Fibroblast of lung (primary cell): ENCODE results near the gene ARMC5. TPM values are rescaled to one million over a fixed set of nuclear protein-coding genes. Genes with fewer than 3 reads are reported as not detected.

Source experiments
- DNase-seq, 2 donors: peaks; one replicate each; pipeline versions ENCODE4 v3.0.0 to v3.0.0-alpha.2; 2010; ENCODE audit warnings: low read depth in 2 of 2
- H2AFZ ChIP-seq: 2 replicates; pipeline ENCODE4 v1.5.1; 2012; ENCODE audit warnings: low read length, control low read depth, inconsistent platforms
- H3K27ac ChIP-seq: 2 replicates; pipeline ENCODE4 v1.5.1; 2011; ENCODE audit warnings: low read length, control low read depth; ENCODE audit not compliant: insufficient read depth
- H3K27me3 ChIP-seq: 2 replicates; pipeline ENCODE4 v1.5.1; 2011; ENCODE audit warnings: mild to moderate bottlenecking, low read length; ENCODE audit not compliant: control insufficient read depth, insufficient read depth
- H3K36me3 ChIP-seq: 2 replicates; pipeline ENCODE4 v1.5.1; 2011; ENCODE audit warnings: low read length; ENCODE audit not compliant: control insufficient read depth, insufficient read depth
- H3K4me1 ChIP-seq: 2 replicates; pipeline ENCODE4 v1.5.1; 2011; ENCODE audit warnings: low read length; ENCODE audit not compliant: control insufficient read depth, insufficient read depth; ENCODE audit errors: extremely low read depth
- H3K4me2 ChIP-seq: 2 replicates; pipeline ENCODE4 v1.5.1; 2011; ENCODE audit warnings: low read length, control low read depth; ENCODE audit not compliant: insufficient read depth; ENCODE audit errors: extremely low read depth
- H3K4me3 ChIP-seq, 4 experiments: fragments of 200-600 bp in 1 of 4; sonication (generic) in 1 of 4; replicated peaks in 1 of 4; 2 replicates each; pipeline ENCODE4 v1.5.1; 2011 to 2016; ENCODE audit warnings: low read length in 4 of 4, low read depth in 3 of 4, mild to moderate bottlenecking in 3 of 4, control low read depth in 2 of 4, inconsistent platforms in 1 of 4, mixed read lengths in 1 of 4; ENCODE audit not compliant: insufficient read depth in 1 of 4; ENCODE audit errors: control extremely low read depth in 1 of 4
- H3K79me2 ChIP-seq: 2 replicates; pipeline ENCODE4 v1.5.1; 2012; ENCODE audit warnings: mild to moderate bottlenecking, low read length, inconsistent platforms; ENCODE audit not compliant: control insufficient read depth, insufficient read depth
- H3K9ac ChIP-seq: 2 replicates; pipeline ENCODE4 v1.5.1; 2011; ENCODE audit warnings: mild to moderate bottlenecking, low read length, control low read depth; ENCODE audit not compliant: insufficient read depth
- H3K9me3 ChIP-seq: 2 replicates; pipeline ENCODE4 v1.5.1; 2012; ENCODE audit warnings: low read depth, low read length; ENCODE audit not compliant: control insufficient read depth, insufficient read depth
- H4K20me1 ChIP-seq: 2 replicates; pipeline ENCODE4 v1.5.1; 2011; ENCODE audit warnings: low read length; ENCODE audit not compliant: control insufficient read depth, insufficient read depth; ENCODE audit errors: extremely low read depth
- EZH2 ChIP-seq: IDR thresholded peaks from 2 replicates; pipeline ENCODE4 v1.5.1; 2012; ENCODE audit warnings: low read length, control low read depth, mild to moderate bottlenecking; ENCODE audit errors: missing control alignments
- polyA plus RNA-seq, 2 donors: library from polyadenylated mRNA; depleted of rRNA in 1 of 2; stranded (reverse) in 1 of 2; unstranded in 1 of 2; fragments of >200 nt; gene quantifications; 2 replicates each; pipeline ENCODE4 v1.2.1, GENCODE V29; 2011 to 2012; ENCODE audit warnings: missing spikeins in 1 of 2
- total RNA-seq: library from RNA; depleted of rRNA; stranded (reverse); fragments of >200 nt; gene quantifications from 2 replicates; pipeline ENCODE4 v1.2.1, GENCODE V29; 2014
- TF ChIP-seq, protein P1 (sequence below), 2 donors: IDR thresholded peaks in 1 of 2; conservative IDR thresholded peaks in 1 of 2; 1 replicate in 1 of 2; 2 replicates in 1 of 2; pipeline ENCODE4 v1.5.1; 2011 to 2012; ENCODE audit warnings: low read length in 2 of 2, control low read depth in 1 of 2, inconsistent platforms in 1 of 2, low read depth in 1 of 2, mild to moderate bottlenecking in 1 of 2

The ARMC5 gene
- total and polyA plus RNA-seq, 2 donors (not counting 1 experiment from before 2014, with no cell fraction given), result 1.7 to 5.6 TPM

DNA sequence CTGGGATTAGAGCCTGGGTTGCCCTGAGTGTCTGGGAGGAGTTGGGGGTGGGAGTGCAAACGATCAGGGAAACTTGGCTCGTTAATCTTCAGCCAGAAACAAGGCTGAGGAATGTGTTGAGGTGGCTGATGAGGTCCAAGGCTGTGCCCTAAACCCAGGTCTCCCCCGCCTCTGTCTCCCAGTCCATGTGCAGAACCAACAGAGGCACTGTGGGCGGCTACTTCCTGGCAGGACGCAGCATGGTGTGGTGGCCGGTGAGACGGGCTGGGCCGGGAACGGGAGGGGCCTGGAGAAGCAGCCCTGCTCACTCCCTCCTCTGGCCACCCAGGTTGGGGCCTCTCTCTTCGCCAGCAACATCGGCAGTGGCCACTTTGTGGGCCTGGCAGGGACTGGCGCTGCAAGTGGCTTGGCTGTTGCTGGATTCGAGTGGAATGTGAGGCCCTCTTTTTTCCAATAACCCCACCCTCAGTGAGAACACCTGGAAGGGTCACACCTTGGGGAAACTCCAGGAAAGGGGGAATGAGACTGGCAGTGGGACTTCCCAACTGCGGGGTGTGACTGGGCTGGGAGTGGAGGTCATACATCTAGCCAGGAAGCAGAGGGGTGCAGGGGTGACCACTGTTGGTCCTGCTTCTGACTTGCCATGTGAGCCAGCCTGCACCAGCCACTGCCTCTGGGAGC is 25.3 kb downstream of the ARMC5 start:
- peak in 1 of 2 donors; percentile 45 for DNase-seq
- no peaks in the 10 kb centered on the region for H3K79me2 ChIP-seq
- H3K27me3 ChIP-seq, result peaks cover 11% of the 10 kb centered on the region
- H3K4me1 ChIP-seq, result peaks cover 9% of the 10 kb centered on the region
- H3K27ac ChIP-seq, result no peak overlapping the region
- no peak overlapping the region for H3K4me2 ChIP-seq
- H3K36me3 ChIP-seq, result no peaks in the 10 kb centered on the region
- H3K9ac ChIP-seq, result no peak overlapping the region
- no peaks in the 10 kb centered on the region for H4K20me1 ChIP-seq
- H2AFZ ChIP-seq, result no peak overlapping the region
- H3K9me3 ChIP-seq, result no peaks in the 10 kb centered on the region
- H3K4me3 ChIP-seq, result no peak overlapping the region
- no peak for TF ChIP-seq EZH2
- TF ChIP-seq, protein P1, sequence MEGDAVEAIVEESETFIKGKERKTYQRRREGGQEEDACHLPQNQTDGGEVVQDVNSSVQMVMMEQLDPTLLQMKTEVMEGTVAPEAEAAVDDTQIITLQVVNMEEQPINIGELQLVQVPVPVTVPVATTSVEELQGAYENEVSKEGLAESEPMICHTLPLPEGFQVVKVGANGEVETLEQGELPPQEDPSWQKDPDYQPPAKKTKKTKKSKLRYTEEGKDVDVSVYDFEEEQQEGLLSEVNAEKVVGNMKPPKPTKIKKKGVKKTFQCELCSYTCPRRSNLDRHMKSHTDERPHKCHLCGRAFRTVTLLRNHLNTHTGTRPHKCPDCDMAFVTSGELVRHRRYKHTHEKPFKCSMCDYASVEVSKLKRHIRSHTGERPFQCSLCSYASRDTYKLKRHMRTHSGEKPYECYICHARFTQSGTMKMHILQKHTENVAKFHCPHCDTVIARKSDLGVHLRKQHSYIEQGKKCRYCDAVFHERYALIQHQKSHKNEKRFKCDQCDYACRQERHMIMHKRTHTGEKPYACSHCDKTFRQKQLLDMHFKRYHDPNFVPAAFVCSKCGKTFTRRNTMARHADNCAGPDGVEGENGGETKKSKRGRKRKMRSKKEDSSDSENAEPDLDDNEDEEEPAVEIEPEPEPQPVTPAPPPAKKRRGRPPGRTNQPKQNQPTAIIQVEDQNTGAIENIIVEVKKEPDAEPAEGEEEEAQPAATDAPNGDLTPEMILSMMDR (conservative IDR thresholded peaks at IDR 0.05 in 1 of 2, IDR thresholded peaks at IDR 0.05 in 1 of 2; ENCODE audit: low read depth in 1 of 2, low read length in 2 of 2), result no peak

GRCh38 chr16:31485571-31485970 is 26.3 kb downstream of the ARMC5 start:
- TF ChIP-seq EZH2, result no peak
- TF ChIP-seq, protein P1 (conservative IDR thresholded peaks at IDR 0.05 in 1 of 2, IDR thresholded peaks at IDR 0.05 in 1 of 2; ENCODE audit: low read depth in 1 of 2, low read length in 2 of 2), result no peak
- H3K4me2 ChIP-seq, result no peak overlapping the region
- no peak overlapping the region for H3K27ac ChIP-seq
- H3K4me3 ChIP-seq, result no peak overlapping the region
- no peak for DNase-seq
- H3K36me3 ChIP-seq, result peaks cover 4% of the 10 kb centered on the region
- no peaks in the 10 kb centered on the region for H3K79me2 ChIP-seq
- H4K20me1 ChIP-seq, result no peaks in the 10 kb centered on the region
- H3K9ac ChIP-seq, result no peak overlapping the region
- H3K4me1 ChIP-seq, result peaks cover 9% of the 10 kb centered on the region
- peaks cover 11% of the 10 kb centered on the region for H3K27me3 ChIP-seq
- H2AFZ ChIP-seq, result no peak overlapping the region
- no peaks in the 10 kb centered on the region for H3K9me3 ChIP-seq

- Histone ChIP-seq H3K4me3 (no peak overlapping the region), H3K4me1 (peaks cover 9% of the 10 kb centered on the region), H3K36me3 (peaks cover 4% of the 10 kb centered on the region), H4K20me1 (no peaks in the 10 kb centered on the region), H3K27ac (no peak overlapping the region), H3K27me3 (peaks cover 11% of the 10 kb centered on the region), H3K4me2 (no peak overlapping the region), H2AFZ (no peak overlapping the region), H3K9ac (no peak overlapping the region), H3K79me2 (no peaks in the 10 kb centered on the region), H3K9me3 (no peaks in the 10 kb centered on the region)
- DNase-seq, result no peak
- TF ChIP-seq EZH2, result no peak
- TF ChIP-seq, protein P1 (conservative IDR thresholded peaks at IDR 0.05 in 1 of 2, IDR thresholded peaks at IDR 0.05 in 1 of 2; ENCODE audit: low read depth in 1 of 2, low read length in 2 of 2), result no peak
These were observed 26.7 kb downstream of the ARMC5 start for GRCh38 chr16:31486045-31486444.
